Measurements from ENCODE around the gene POF1B. TPM values are rescaled to one million over a fixed set of nuclear protein-coding genes. Genes with fewer than 3 reads are reported as not detected.

Gene POF1B
- total and polyA plus RNA-seq, 4 donors = 0.14 to 0.75 (median 0.19) TPM

DNA sequence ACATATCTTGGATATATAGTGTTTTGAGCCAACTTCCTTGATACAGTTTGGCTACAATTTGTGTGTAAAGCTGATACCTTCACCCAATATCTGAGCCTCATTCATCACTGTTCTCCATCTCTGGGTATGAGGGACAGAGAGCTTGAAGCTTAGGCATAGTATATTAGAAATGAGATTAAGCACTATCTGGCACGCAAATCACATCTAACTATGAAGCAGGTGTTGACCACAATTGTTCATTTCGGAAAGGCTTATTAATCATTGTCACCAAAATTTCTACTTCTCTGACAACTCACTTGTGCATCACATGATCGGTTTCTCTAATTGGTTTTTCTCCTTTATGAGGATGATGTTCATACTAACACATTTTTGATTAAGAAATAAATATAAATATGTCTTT is 2.1 kb upstream of the POF1B start (continued):
- TF ChIP-seq, protein P1, sequence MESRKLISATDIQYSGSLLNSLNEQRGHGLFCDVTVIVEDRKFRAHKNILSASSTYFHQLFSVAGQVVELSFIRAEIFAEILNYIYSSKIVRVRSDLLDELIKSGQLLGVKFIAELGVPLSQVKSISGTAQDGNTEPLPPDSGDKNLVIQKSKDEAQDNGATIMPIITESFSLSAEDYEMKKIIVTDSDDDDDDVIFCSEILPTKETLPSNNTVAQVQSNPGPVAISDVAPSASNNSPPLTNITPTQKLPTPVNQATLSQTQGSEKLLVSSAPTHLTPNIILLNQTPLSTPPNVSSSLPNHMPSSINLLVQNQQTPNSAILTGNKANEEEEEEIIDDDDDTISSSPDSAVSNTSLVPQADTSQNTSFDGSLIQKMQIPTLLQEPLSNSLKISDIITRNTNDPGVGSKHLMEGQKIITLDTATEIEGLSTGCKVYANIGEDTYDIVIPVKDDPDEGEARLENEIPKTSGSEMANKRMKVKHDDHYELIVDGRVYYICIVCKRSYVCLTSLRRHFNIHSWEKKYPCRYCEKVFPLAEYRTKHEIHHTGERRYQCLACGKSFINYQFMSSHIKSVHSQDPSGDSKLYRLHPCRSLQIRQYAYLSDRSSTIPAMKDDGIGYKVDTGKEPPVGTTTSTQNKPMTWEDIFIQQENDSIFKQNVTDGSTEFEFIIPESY (IDR thresholded peaks at IDR 0.05) = no peak
- TF ChIP-seq FOXA1 (IDR thresholded peaks at IDR 0.05) (no peak), JUND (IDR thresholded peaks at IDR 0.05) (no peak)

DNA sequence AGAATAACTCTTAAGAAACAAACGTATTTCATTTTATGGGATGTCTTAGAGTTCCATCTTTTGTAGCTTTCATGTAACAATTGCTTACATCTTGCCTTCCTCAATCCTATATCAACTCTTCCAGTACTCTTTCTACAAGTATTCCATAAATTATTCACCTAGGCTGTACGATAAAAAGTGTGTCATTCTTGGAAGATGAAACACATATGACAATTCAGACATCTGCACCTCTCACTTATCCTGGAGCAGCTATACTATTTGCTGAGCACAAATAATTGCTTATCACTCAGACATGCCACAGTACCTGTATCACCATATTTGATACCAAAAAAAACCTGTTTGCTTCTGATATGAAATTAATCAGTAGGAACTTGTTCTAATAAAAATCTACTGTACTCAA is 1.0 kb downstream of the POF1B start:
- H3K9me3 ChIP-seq (ENCODE audit: control insufficient read depth in 4 of 4, low read length in 3 of 4) = no peaks in the 10 kb centered on the region
- H3K27me3 ChIP-seq (ENCODE audit: control insufficient read depth in 4 of 4, insufficient read depth in 4 of 4, low read length in 3 of 4) = no peaks in the 10 kb centered on the region
- no peaks in the 10 kb centered on the region for H3K36me3 ChIP-seq (ENCODE audit: control insufficient read depth in 4 of 4, insufficient read depth in 3 of 4, low read depth in 1 of 4, low read length in 3 of 4)
- WGBS = 66% methylated on average over 2 of the region's 2 CpGs
- H3K4me1 ChIP-seq (ENCODE audit: control insufficient read depth in 4 of 4, insufficient read depth in 4 of 4, low read length in 3 of 4) = no peaks in the 10 kb centered on the region
- no peak for DNase-seq (ENCODE audit: low spot score)
- no peak overlapping the region for H3K4me3 ChIP-seq (ENCODE audit: low read depth in 1 of 3, low read length in 3 of 3)
- no peak overlapping the region for H3K9ac ChIP-seq (ENCODE audit: low read depth in 1 of 2, low read length in 2 of 2)
- no peak overlapping the region for H3K27ac ChIP-seq (ENCODE audit: low read depth in 1 of 2, low read length in 2 of 2)
- TF ChIP-seq NR2F2 (IDR thresholded peaks at IDR 0.05) = no peak
- no peak for TF ChIP-seq GABPA (IDR thresholded peaks at IDR 0.05 in 1 of 2, conservative IDR thresholded peaks at IDR 0.05 in 1 of 2)
- TF ChIP-seq, protein P2, sequence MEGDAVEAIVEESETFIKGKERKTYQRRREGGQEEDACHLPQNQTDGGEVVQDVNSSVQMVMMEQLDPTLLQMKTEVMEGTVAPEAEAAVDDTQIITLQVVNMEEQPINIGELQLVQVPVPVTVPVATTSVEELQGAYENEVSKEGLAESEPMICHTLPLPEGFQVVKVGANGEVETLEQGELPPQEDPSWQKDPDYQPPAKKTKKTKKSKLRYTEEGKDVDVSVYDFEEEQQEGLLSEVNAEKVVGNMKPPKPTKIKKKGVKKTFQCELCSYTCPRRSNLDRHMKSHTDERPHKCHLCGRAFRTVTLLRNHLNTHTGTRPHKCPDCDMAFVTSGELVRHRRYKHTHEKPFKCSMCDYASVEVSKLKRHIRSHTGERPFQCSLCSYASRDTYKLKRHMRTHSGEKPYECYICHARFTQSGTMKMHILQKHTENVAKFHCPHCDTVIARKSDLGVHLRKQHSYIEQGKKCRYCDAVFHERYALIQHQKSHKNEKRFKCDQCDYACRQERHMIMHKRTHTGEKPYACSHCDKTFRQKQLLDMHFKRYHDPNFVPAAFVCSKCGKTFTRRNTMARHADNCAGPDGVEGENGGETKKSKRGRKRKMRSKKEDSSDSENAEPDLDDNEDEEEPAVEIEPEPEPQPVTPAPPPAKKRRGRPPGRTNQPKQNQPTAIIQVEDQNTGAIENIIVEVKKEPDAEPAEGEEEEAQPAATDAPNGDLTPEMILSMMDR (IDR thresholded peaks at IDR 0.05; ENCODE audit: low read depth, low read length, missing input control) = no peak
- TF ChIP-seq JUND (IDR thresholded peaks at IDR 0.05) = no peak
- TF ChIP-seq RAD21 (IDR thresholded peaks at IDR 0.05) = no peak
- TF ChIP-seq HNF4G (IDR thresholded peaks at IDR 0.05) = no peak
- TF ChIP-seq, protein P3, sequence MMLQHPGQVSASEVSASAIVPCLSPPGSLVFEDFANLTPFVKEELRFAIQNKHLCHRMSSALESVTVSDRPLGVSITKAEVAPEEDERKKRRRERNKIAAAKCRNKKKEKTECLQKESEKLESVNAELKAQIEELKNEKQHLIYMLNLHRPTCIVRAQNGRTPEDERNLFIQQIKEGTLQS (IDR thresholded peaks at IDR 0.05) = no peak
- no peak for TF ChIP-seq TAF1 (conservative IDR thresholded peaks at IDR 0.05)
- TF ChIP-seq, protein P4, sequence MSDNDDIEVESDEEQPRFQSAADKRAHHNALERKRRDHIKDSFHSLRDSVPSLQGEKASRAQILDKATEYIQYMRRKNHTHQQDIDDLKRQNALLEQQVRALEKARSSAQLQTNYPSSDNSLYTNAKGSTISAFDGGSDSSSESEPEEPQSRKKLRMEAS (IDR thresholded peaks at IDR 0.05) = no peak
- no peak for TF ChIP-seq FOXA1 (IDR thresholded peaks at IDR 0.05)

DNA sequence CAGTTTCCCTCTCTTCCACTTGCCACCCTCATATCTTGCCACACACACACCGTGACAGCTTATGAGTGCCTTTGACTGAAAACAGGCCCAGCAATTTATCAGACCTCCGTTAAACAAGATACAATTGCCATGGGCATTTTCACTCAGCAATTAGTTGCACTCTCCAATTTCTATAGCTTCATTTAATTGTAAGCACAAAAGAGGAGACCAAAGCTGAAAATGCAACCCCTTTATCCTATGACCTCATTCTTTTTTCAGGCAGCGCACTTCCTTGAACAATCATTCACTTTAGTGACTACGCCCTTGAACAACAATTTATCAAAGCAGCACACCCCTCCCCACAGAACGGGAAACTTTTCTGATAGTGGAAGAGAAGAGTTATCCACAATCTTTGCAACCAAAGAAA is 4.1 kb downstream of the POF1B start:
- Histone ChIP-seq H3K9ac (ENCODE audit: low read depth in 1 of 2, low read length in 2 of 2) (no peak overlapping the region), H3K4me3 (ENCODE audit: low read depth in 1 of 3, low read length in 3 of 3) (no peak overlapping the region), H3K4me1 (ENCODE audit: control insufficient read depth in 4 of 4, insufficient read depth in 4 of 4, low read length in 3 of 4) (no peaks in the 10 kb centered on the region), H3K27me3 (ENCODE audit: control insufficient read depth in 4 of 4, insufficient read depth in 4 of 4, low read length in 3 of 4) (no peaks in the 10 kb centered on the region), H3K36me3 (ENCODE audit: control insufficient read depth in 4 of 4, insufficient read depth in 3 of 4, low read depth in 1 of 4, low read length in 3 of 4) (no peaks in the 10 kb centered on the region), H3K27ac (ENCODE audit: low read depth in 1 of 2, low read length in 2 of 2) (no peak overlapping the region), H3K9me3 (ENCODE audit: control insufficient read depth in 4 of 4, low read length in 3 of 4) (no peaks in the 10 kb centered on the region)
- TF ChIP-seq, protein P1 (IDR thresholded peaks at IDR 0.05) = no peak
- no peak for TF ChIP-seq FOXA1 (IDR thresholded peaks at IDR 0.05)
- TF ChIP-seq, protein P2 (IDR thresholded peaks at IDR 0.05; ENCODE audit: low read depth, low read length, missing input control) = no peak
- TF ChIP-seq, protein P5, sequence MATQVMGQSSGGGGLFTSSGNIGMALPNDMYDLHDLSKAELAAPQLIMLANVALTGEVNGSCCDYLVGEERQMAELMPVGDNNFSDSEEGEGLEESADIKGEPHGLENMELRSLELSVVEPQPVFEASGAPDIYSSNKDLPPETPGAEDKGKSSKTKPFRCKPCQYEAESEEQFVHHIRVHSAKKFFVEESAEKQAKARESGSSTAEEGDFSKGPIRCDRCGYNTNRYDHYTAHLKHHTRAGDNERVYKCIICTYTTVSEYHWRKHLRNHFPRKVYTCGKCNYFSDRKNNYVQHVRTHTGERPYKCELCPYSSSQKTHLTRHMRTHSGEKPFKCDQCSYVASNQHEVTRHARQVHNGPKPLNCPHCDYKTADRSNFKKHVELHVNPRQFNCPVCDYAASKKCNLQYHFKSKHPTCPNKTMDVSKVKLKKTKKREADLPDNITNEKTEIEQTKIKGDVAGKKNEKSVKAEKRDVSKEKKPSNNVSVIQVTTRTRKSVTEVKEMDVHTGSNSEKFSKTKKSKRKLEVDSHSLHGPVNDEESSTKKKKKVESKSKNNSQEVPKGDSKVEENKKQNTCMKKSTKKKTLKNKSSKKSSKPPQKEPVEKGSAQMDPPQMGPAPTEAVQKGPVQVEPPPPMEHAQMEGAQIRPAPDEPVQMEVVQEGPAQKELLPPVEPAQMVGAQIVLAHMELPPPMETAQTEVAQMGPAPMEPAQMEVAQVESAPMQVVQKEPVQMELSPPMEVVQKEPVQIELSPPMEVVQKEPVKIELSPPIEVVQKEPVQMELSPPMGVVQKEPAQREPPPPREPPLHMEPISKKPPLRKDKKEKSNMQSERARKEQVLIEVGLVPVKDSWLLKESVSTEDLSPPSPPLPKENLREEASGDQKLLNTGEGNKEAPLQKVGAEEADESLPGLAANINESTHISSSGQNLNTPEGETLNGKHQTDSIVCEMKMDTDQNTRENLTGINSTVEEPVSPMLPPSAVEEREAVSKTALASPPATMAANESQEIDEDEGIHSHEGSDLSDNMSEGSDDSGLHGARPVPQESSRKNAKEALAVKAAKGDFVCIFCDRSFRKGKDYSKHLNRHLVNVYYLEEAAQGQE (IDR thresholded peaks at IDR 0.05) = no peak
- TF ChIP-seq TAF1 (conservative IDR thresholded peaks at IDR 0.05) = no peak
- no peak for TF ChIP-seq HNF4G (IDR thresholded peaks at IDR 0.05)
- no peak for TF ChIP-seq JUND (IDR thresholded peaks at IDR 0.05)
- no peak for TF ChIP-seq YY1 (IDR thresholded peaks at IDR 0.05)
- TF ChIP-seq EGR1 (IDR thresholded peaks at IDR 0.05; ENCODE audit: low read depth in 2 of 2) = no peak
- TF ChIP-seq RAD21 (IDR thresholded peaks at IDR 0.05) = no peak
- no peak for TF ChIP-seq GABPA (IDR thresholded peaks at IDR 0.05 in 1 of 2, conservative IDR thresholded peaks at IDR 0.05 in 1 of 2)
- 56% methylated on average over 5 of the region's 5 CpGs for WGBS
- DNase-seq (ENCODE audit: low spot score) = no peak
